Stimulated activated CD4-positive, alpha-beta T cell treated with anti-CD3 and anti-CD28 coated beads, Interleukin-4, amount 100 ng/mL, for 24 hours (primary cell): Measurements from ENCODE around the gene GGCT.
"Not testable (repeated sequence)": the region's sequence is repeated elsewhere in the genome, so short reads cannot be mapped to it uniquely, and the experiment has no call there.

Experiments
- DNase-seq: peaks from one replicate; pipeline ENCODE4 v3.0.0-alpha.2; 2020

GGCT gene

DNA sequence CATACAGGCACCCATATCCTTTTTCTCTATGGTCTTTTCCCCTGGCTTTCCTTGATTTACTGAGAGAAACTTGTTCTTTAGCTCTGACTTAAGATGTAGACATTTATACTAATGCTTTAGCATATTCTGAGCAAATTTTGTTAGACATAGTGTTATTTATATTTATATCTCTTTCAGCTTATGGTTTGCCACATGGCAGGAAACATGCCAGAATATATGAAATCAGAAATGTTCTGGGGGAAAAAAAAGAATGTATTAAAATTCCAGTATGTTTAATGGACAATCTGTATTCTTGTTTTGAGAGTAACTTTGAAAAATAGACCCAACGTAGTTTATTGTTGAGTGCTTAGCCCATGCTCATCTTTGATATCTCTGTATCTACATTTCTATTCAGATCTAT is 10.1 kb upstream of the GGCT start:
- DNase-seq, result no peak

DNA sequence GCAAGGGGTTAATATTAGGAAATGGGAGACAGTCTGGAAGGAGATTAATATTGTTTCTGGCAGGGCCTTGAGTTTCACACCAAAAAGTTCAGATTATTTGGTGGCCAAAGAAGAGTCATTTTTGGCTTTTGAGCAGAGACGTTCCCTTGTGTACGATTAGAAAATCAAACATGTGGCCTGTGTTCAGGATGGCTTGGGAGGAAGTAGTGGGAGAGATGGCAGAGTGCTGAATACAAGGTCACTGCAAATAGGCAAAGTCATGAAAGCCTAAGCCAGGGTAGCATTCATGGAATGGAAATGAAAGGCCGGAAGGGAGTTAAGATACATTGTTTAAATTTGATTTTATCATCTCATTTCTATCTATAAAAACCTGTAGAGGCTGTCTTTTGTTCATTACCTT is 9.5 kb upstream of the GGCT start:
- DNase-seq, result no peak

- no peak for DNase-seq
These were observed 9.1 kb upstream of the GGCT start for GRCh38 chr7:30513762-30514161.

DNA sequence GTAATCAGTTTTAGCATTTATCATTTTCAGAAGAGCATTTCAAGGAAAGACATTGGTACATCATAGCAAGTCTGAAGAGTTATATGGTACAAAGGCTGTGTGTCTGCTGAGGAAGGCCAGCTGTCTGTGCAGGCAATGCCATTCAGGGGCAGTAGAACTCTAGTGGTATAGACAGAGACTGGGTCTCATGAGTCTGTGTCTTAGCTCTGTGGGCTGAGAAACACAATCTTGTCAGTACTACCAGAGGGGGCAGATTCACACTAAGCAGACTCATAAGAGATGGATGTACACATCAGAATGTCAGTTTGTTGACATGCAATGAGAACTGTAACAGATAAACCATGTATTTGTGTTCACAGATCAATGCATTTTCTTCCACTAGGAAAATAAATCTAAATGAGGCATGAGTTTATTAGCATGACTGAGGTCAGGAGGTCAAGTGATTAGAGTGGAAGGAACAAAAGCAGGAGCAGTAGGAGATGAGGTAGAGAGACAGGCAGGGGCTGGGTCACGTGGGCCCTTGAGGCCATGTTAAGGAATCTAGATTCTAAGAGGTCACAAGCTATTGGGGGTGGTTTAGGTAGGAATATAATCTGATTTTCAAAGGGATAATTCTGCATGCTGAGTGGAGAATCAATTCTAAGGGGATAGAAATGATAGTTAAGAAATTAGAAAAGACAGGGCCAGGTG is 7.5 kb upstream of the GGCT start:
- no peak for DNase-seq

DNA sequence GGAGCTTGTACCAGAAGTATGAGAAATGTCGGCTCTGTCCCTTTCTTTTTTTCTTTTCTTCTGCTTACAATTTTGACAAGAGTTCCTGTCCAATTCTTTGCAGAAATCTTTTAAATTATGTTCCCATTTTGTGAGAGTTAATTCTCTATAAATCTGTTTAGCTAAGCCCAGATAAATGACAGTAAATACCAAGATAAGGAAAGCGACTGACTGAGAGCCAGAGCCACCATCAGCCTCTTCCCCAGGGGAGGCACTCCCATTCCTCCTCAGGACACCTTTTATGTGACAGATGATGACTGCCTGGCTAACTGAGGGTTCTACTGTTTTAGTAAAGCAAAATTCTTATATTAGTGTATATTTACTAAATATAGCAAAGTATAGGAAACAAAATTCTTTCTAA is 6.9 kb upstream of the GGCT start:
- no peak for DNase-seq

DNA sequence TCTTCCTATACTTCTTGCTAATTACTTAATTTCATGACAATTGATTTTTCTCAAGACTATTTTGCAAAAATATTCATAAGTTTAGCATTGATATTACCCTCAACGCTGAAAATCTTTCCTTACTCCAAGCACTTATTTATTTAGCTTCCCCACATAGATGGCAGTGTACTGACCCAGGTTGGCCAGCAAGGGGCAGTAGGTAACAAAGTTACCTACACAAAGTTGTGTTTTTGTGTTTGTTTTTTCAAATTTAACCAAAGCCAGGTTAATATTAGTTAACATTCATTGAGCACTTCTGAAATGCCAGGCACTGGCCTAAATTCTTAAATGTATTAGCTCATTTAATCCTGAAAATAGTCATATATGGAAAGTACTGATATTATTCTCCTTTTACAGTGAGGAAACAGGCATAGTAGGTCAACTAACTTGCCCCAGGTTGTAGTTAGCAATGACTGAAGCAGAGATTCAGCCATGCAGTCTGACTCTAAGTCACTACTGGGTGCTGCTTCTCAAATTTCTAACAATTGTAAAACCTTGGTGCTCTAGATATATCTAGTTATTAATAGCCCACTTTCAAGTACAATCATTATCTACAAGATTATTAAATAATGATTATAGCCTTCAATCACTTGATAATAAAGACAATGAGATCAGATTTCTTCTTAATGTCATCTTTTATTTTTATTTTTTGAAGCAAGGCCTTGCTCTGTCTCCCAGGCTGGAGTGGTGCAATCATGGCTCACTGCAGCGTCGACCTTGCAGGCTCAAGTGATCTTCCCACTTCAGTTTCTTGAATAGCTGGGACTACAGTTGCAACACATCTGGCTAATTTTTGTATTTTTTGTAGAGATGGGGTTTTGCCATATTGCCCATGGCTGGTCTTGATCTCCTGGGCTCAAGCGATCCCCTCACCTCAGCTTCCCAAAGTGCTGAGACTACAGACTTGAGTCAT is 5.8 kb upstream of the GGCT start:
- DNase-seq, result peak; percentile 32

GRCh38 chr7:30509171-30509857 is 4.7 kb upstream of the GGCT start:
- DNase-seq, result not testable (repeated sequence)

DNA sequence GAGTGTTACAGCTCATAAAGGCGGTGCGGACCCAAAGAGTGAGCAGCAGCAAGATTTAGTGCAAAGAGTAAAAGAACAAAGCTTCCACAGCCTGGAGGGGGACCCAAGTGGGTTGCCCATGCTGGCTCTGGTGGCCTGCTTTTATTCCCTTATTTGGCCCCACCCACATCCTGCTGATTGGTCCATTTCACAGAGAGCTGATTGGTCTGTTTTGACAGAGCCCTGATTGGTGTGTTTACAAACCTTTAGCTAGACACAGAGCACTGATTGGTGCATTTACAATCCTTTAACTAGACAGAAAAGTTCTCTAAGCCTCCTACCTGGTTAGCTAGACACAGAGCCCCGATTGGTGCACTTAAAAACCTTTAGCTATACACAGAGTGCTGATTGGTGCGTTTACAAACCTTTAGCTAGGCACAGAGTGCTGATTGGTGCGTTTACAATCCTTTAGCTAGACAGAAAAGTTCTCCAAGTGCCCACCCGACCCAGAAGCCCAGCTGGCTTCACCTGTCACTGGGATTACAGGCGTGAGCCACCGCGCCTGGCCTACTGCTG is 2.8 kb upstream of the GGCT start:
- DNase-seq, result not testable (repeated sequence)

DNA sequence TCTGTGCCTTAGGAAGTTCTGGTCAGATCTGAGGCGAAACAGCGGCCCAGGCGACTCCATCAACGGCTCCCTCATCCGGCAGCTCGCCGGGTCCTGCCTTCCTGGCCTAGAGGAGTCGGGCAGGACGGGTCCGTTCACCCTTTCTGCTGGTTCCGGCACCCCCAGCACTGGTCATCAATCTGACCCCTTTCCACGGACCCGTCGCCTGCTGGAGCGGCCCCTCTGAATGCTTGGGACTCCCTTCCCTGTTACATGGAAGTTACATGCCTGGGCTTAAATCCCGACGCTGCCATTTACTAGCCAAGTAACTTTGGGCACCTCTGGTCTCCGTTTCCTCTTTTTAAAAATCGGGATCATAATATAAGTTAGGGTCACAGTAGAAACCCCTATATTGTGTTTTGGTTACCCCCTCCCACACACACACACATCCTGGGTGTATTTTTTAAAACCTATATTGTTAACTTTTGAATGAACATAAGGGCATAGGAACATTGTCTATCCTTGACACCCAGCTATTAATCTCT is 607 bp upstream of the GGCT start:
- no peak for DNase-seq

DNA sequence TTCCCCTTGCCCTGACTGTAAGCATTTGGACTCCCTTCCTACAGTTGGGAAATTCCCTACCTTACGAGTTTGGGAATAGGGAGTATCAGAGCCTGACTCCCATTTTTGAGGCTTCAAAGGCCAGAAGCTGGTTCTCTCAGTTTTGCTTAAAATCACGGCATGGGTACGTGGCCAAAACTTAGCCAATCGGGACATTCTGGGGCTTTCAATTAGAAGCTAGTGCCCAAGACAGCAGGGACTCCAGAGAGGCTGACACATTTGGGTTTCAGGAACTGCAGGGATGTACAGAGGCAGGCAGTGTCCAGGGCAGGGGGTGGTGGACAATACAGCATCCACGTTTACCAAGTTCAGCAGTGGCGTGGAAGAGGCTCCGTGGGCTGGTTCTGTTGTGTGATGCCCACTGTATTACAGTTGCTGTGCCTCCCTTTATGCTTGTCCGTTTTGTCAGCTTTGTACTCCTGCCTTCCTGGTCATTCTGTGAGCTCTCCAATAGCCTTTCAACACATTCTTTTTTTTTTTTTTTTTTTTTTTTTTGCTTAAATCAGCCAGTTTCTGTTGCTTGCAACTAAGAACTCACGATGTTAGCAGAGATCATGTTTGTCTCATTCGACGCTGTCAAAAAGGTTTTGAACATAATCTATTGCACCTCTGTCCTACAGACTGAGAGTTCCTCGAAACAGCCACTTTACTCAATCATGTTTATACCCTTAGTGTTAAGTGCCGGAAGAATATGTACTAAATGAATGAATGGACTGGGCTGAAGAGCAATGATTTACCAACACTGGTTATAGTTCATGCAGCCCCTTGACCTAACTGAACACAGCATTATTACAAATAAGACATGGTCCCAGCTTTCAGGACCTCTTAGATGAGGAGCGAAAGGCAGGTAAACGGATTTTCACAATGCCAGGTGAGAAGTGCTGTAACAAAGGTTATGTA is 1.1 kb downstream of the GGCT start:
- no peak for DNase-seq

DNA sequence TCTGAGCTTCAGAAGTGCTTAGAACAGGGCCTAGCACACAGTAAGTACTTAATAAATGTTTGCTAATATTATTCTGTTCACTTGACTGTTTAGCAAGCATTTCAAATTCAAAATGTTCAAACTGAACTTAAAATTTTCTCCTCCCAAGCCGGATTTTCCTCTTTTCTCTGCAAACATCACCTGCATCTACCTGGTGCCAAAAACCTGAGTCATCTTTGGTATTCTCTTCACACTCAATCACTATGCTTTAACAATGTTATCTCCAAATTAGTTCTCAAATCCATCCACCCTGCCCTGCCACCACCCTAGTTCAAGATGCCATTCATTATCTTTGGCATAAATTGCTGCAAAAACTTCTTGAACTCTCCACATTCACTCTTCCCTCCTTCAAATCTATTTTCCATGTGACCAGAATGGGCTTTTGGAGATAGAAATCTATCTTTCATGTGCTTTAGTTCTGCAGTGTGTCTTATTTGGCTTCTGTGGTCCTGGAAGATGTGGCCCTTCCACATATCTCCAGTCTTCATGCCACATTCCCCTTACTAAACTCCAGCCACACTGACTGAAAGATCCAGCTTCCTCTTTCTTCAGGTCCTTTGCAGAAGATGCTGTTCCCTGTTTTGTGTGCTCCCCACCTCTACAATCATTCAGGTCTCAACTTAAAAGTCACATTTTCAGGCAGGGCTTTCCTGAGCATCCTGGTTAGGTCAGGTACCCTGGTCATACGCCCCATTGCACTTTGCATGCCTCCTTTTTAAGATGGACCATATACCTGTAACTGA is 2.0 kb downstream of the GGCT start:
- DNase-seq, result no peak

DNA sequence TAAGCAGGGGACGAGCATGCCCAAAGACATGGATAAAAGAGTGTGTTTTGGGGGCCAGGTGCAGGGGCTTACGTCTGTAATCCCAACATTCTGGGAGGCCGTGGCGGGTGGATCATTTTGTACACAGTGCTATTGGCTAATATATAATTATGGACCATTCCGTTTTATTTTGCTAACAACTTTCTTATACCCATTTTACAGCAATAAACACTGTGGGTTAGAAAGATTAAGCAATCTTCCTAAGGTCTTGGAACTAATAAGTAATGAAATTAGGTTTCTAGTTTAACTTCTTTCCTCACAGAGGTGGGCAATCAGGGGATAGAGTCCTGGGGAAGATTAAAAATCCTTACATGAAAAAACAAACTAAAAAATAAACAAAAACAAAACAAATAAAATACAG is 3.4 kb downstream of the GGCT start:
- DNase-seq, result no peak

DNA sequence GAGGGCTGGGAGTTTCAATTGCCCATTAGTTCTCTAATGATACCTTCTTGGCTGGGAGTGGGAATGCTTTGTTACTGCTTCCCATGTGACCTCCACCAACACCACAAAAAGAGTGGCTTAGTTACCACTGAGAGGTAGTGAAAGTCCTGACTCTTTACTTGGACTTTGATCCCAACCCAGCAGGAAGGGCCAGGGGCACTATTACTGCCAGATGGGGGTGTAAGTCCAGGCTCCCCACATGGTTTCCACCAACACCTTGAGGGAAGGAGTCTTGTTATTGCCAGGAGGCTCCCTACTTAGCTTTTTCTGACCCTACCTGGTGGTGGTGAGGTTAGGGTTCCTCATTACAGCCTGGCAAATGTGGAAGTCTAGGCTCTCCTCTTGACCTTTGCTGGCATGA is 11.4 kb downstream of the GGCT start:
- DNase-seq, result no peak

- DNase-seq, result no peak
These were observed 13.2 kb downstream of the GGCT start for GRCh38 chr7:30491417-30491816.

- DNase-seq, result no peak
These were observed 17.3 kb downstream of the GGCT start for GRCh38 chr7:30487371-30487770.

GRCh38 chr7:30485667-30486066 is 19.0 kb downstream of the GGCT start:
- no peak for DNase-seq

- DNase-seq, result not testable (repeated sequence)
These were observed 23.2 kb downstream of the GGCT start for GRCh38 chr7:30481416-30481815.

DNA sequence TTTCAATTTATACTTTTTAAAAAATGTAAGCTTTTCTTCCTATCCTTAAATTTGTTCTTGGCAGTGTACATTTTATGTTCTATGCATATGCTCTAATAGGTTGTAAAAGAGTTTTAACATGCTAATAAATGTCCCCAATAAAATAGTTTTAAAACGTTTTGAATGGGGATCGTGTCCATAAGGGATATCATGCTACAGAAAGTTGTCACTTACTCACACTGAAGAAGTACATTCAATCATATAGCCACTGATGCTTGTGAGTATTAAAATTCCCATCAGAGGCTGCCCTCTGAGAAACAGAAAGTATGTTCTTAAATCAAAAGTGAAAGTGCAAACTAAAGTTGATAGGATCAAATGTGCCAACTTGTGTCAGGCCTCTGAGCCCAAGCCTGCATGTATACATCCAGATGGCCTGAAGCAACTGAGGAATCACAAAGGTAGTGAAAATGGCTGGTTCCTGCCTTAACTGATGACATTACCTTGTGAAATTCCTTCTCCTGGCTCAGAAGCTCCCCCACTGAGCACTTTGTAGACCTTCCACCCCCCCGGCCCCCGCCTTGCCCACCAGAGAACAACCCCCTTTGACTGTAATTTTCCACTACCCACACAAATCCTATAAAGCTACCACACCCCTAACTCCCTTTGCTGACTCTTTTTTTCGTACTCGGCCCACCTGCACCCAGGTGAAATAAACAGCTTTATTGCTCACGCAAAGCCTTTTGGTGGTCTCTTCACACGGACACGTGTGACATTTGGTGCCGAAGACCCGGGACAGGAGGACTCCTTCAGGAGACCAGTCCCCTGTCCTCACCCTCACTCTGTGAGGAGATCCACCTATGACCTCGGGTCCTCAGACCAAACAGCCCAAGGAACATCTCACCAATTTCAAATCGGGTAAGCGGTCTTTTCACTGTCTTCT is 25.2 kb downstream of the GGCT start:
- peak; percentile 24 for DNase-seq

- DNase-seq, result peak; percentile 69
These were observed 26.1 kb downstream of the GGCT start, which contains the start of gene NOD1 for GRCh38 chr7:30478349-30479201. Gene NOD1 (minus strand): TSS chr7:30478784. CDS start chr7:30456921, 21,863 bp downstream.
